ENCODE results near the gene GRM4.
"Not testable (repeated sequence)": the region's sequence is repeated elsewhere in the genome, so short reads cannot be mapped to it uniquely, and the experiment has no call there.

GRM4 gene

DNA sequence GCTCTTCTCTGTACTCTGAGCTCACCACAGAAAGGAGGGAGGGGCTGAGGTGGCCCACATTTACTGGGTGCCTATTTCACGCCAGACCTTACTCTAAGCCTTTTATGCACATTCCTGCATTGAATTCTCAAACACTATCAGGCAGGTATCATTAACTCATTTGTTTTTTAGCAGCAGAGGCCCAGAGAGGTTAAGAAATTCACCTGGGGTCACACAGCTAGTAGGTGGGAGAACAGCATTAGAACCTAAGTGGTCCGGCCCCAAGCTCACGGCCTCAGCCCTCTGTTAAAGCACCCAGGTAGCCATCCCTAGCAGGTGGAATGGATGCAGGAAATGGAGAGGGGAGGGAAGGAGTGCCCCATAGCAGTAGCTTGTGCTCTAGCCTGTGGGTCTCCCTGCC lies 84.5 kb downstream of the GRM4 start:
- DNase-seq (ENCODE audit: low spot score) = no peak

DNA sequence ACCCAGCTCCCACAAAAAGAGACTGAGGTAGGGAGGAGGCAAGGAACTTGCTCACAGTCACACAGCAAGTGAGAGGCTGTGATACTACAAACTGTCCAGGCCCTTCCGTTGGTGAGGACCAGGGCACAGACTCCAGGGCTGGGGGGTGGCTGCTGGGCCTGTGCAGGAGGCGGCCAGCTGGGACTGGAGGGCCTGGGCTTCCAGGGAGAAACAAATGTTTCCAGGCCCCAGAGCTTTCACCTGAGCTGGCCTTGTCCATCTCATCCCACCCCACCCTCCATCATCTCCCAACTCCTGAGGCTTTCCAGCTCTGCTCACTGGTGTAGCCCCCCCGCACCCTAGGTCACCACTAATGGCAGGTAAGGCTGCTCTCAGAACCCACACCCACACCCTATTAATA lies 86.0 kb downstream of the GRM4 start:
- DNase-seq (ENCODE audit: low spot score) = no peak

DNA sequence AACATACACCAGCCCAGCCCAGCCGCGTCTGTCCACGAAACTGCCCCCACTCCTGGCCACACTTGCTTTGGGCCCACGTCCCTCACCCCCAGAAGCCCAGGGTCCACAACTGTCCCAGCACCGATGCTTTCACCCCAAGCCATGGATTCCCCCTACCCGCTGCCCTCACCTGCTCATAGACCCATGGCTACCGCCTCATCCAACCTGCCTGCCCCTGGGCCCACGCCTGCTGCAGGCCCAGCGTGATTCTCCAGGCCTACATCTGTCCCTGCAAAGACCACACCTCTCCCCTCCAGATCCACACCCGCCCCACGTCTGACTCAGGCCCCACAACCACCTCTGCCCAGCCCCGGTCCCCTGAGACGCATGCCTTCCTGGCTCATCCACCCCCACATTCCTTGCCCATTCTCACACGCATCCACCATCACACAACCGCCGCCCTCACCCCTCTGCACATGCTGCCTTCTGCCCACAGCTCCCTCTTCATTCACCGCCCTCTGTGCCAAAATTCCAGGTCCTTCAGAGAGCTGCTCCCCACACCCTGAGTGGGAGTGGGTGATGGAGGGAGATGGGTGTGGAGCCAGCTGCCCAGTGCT lies 86.7 kb downstream of the GRM4 start:
- DNase-seq (ENCODE audit: low spot score) = peak; percentile 62

DNA sequence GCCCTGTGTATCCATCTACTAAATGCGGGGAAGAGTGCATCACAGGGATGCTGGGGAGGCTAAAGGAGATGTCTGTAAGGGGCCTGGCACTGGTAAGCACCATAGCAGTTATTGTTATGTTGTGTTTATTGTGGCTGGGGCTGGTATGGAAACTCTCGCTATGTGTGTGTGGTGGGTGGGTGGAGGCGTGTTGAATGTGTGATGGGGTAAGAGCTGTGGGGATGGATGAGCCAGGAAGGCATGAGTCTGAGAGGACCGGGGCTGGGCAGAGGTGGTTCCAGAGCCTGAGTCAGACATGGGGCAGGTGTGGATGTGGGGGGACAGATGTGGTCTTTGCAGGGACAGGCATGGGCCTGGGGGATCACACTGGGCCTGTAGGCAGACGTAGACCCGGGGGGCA lies 88.1 kb downstream of the GRM4 start:
- no peak for DNase-seq (ENCODE audit: low spot score)

DNA sequence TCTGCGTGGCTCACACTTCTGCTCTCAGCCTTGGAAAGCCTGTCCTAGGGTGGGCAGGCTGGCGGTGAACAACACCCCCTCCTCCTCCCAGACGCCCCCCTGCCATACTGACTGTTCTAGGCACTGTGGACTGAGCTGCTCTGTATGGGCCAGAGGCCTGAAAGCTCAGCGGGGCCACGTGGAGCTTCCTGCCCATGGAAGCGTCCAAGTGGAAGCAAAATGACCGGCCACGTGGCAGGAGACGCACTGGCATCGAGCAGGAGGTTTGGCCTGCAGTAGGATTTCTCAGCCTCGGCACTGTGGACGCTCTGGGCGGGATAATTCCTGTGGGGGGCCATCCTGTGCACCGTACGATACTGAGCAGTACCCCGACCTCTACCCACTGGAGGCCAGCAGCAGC lies 88.7 kb downstream of the GRM4 start:
- no peak for DNase-seq (ENCODE audit: low spot score)

DNA sequence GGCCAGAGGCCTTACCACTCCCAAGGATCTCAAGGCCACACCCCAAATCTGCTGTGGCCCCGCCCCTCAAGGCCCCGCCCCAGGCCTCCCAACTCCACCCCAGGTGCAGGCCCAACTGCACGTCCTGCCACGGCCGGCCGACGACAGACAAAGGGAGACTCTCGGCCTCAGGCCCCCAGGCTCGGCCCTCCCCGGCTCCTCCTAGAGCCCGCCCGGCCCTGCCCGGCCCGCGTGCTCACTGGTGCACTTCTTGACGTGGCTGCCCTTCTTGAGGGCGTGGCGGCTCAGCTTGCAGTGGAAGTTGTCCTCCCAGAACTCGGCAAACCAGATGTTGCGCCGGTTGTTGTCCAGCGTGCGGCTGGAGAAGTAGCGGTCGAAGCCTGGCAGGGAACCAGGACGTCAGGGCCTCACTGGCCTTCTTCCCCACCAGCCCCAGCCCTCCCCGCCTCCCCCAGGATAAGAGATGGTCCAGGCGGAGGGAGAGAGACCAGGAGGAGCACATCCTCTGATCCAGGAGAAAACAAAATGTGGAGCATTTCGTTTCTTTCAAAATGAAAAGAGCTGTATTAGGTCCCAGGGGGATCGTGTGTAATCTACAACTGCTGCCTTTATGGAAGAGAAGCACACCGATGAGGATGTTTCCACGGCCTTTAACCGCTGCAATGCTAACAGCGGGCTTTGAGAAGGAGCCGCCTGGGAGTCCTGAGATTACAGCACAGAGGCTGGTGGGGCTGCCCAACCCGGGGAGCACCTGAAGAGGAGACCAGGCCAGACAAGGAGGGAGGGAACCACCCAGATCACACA lies 89.4 kb downstream of the GRM4 start:
- peak; percentile 65 for DNase-seq (ENCODE audit: low spot score)

DNA sequence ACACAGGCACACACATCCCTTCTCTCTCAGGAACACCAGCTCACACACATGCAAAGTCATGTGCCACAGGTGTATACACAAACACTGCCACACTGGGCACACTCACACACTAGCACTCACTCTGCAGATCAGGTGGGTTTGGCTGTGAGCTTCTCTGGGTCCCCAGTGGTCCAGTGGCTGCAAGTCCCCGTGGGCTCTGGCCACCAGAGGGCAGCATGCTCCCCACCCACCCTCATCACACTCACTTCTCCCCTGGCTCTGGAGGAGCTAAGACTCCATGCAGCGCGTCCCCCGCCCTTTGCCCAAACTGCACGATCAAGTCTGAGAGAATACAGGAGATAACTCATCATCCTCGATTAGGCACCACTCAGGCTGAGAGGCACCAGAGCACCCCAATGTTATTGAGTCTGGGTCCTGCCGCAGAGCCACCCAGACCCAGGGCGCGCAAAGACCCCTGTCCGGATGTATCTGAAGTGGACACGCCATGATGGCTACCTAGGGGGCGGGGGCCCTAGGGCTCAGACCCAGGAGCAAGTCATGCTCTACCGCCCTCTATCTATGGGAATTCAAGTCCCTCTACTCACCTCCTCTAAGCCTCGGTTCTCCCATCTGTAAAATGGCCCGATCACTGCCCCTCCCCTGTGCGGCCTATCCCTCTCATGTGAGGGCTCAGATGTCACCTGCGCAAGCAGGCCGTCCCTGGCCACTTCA lies 90.5 kb downstream of the GRM4 start:
- peak; percentile 73 for DNase-seq (ENCODE audit: low spot score)

DNA sequence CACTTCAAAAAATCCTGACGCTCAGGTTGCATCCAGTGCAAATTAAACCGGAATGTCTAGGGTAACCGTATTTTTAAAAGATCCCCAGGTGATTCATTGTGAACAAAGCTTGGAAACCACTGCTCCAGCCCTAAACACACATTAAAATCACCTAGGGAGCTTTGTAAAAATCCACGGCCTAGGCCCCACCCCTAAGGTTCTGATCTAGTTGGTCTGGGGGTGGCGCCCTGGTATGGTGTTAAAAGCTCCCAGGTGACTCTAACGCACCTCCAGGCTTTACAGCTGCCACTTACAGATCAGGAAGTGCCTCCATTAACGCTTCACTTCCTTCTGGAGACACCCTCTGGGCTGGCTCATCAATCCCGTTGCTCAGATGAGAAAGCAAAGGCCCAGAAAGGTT lies 92.2 kb downstream of the GRM4 start:
- DNase-seq (ENCODE audit: low spot score) = no peak

DNA sequence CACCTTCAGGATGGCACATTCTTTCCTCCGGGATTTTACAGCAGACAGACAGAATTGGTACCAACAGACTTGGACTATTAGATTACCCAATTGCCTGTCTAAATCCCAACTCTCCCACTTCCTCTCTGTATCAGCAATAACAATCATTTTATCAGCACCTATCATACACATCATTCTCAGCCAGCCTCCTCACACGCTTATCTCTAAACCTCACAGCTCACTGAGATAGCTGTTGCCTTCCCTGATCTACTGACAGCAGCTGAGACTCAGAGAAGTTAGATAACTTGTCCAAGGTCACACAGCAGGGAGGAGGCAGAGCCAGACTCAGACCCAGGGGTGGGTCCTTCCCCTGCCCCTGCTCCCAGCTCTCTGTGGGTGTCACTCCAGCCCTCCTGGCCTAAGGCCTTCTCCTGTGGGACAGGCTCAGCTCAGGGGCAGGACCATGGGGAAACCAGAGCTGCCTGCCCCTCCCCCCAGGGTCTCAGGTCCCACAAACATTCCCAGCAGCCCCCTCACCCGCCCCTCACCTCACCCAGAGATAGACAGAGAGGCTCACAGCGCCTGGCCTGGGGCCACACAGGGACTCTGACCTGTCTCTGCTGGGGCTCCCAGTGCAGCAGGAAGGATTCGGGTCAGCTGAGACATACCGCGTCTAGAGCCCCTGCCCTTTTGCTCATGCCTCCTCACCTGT lies 92.8 kb downstream of the GRM4 start:
- DNase-seq (ENCODE audit: low spot score) = no peak

DNA sequence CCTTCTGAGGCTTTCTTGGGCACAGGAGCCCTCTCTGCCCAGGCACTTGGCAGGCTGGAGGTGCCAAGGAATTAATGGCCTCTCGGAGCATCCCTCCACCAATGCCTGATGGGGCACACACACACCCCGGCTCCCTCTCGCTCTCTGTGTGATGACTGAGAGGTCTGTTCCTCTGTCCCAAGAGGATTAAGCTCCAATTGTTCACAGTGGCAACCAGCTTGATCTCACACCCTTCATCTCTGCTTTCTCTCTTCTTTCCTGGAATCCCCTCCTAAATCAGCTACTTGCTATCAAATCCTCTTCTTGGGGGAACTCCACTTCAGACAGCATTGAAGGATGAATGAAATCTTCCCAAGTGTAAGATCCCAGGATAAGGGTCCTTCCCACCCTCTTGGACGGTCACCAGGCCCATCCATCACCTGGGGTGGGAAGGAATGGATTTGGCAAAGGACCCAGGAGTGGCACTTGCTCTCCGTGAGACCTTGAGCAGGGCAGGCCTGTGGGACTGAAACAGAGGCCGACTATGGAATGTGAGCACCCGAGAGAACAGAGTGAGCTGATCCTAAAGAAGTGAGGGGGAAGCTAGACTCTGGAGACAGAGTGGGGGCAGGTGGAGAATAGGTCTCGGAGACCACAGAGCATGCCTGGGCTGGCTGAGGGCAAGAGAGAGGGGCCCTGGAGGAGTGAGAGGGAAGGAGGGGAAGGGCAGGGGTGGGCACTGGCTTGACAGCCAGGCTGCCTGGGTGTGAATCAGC lies 93.6 kb downstream of the GRM4 start:
- DNase-seq (ENCODE audit: low spot score) = no peak

DNA sequence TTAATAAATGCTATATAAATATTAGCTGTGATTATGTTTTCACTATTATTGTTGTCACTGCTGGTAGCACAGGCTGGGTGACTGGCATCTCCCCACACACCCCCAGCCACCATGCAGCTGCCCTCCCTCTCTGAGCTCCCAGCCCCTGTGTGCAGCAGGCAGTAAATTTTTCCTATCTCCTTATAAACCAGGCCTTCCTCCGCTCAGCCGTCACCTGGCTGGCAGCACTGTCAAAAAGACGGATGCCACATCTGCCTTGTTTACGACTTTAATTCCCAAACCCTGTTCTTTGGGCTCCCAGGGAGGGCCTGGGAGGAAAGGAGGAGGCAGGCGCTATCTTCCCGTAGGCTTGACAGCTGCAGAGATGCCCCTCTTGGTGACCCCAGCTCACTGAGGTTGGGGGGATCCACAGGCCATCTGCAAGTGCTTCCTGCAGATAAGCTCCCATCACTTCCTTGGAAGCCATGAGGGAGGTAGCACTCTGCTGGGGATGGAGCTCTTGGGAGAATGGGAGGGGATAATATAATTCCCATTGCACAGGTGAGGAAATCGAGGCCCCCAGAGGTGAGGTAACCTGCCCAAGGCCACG lies 94.5 kb downstream of the GRM4 start:
- no peak for DNase-seq (ENCODE audit: low spot score)

DNA sequence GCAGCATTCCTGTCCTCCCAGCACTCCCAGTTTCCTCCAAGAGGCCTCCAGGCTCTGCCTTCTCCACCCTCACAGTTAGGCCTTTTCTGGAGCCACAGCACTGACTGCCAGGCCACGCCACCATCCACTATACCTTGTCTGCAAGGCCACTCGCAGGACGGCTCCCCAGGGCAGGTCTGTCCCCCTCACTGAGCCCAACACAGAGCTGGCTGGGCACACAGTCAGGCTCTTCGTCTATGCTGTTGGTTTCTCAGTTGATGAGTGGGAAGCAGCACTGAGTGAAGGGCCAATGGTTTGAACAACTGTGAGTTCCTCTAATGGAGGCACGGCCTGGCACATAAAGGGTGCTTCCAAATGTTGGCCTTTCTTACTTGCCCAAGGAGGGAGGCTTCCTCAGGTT lies 95.2 kb downstream of the GRM4 start:
- no peak for DNase-seq (ENCODE audit: low spot score)

DNA sequence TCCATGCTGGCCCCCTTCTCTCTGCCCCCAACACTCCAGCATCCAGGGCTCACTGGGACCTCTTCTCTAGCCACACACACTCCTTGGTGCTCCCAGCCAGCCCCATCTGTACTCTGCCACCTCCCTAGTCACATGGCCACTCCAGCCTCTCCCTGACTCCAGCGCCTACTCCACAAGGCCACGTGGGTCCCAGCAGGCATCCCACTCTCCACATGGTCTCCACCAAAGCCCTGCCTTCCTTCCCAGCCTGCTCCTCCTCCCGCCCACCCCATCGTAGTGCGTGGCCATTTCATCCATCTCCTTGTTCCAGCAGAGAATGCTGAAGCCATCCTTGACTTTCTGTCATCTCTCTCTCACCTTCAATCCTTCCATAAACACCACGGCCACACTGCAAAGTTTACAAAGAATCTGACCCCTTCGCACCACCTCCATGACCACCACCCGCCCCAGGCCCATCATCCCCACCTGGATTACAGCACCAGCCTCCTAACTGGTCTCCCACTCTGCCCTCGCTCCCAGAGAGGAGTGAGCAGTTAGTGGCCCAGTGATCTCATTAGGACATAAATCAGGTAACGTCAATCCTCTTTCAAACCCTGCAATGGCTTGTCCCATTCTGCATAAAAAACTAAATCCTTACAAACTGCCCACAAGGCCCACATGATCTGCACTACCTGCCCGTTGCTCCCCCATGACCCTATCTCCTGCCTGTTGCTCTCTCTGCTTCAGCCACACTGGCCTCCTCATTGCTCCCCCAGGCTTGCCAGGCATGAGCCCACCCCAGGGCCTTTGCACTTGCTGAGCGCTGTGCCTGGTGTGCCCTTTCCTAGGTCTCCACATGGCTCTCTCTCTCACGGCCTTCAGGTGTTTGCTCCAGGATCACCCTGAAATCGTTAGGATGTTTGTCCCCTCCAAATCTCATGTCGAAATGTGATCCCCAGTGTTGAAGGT lies 96.2 kb downstream of the GRM4 start:
- no peak for DNase-seq (ENCODE audit: low spot score)

DNA sequence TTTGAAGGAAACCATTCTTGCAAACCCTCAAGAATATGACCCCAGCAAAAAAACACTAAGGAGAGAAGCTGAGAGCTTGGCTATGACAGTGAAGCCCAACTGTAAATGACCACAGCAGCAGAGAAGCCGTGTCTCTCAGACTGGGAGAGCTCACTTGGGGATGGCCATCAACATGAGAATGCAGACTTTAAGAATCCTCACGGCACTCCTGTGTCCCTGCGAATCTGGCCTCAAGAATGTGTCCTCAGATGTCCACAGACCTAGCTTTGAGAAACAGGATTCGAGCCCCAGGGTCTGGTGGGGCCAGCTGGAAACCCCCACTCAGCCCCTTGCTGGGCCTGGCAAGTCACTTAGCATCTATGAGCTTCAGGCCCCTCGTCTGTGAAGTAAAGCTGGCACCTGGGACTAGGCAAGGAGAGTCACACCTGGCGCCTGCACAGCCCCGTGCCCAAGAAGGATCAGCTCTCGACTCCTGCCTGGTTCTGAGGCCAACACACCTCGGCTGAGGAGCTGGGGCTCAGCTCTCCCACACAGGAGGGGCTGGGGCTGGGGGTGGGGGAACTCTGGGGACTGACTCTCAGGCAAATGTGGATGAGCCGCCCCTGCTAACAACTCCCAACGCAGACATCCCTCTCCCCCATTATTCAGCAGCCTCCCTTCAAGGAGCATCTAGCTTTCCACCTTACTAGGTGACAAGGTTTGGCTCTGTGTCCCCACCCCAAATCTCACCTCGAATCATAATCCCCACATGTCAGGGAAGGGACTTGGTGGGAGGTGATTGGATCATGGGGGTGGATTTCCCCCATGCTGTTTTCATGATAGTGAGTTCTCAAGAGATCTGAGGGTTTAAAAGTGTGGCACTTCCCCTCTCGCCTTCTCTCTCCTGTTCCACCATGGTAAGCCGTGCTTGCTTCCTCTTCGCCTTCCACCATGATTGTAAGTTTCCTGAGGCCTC lies 97.7 kb downstream of the GRM4 start:
- DNase-seq (ENCODE audit: low spot score) = no peak

DNA sequence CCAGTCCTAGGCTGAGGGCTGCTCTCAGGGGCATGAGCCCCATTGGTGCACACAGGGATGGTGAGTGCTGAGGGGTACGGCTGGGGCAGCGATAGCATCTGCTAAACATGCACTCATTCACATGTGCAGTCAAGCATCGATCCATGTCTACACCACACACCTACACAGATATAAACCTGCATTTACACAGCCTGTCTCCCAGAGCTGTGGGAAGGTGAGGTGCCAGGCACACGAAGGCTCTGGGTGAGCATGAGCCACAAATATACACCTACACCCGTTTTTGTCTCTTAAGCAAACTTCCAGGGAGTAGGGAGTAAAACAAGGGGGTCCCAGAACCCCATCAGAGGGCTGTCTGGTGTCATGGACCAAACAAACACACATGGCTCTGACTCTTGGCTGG lies 99.3 kb downstream of the GRM4 start:
- no peak for DNase-seq (ENCODE audit: low spot score)

DNA sequence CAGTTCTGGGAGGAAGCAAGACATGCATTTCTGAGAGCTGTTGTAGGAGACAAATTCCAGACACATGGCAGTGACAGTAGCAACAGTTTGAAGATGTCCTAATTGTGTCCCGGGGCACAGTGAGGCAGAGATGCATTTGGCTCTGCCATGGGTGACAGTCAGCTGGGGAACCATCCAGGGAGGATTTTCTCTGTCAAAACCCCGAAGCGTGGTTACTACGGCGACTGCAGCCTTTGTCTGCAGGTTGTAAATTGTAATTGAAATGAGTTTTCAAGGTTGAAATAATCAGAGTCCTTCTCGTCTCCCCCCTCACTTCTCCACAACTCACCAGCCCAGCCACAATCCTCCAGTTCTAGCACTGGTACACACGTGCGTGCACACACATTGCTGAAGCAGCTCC lies 100.1 kb downstream of the GRM4 start:
- DNase-seq (ENCODE audit: low spot score) = no peak

DNA sequence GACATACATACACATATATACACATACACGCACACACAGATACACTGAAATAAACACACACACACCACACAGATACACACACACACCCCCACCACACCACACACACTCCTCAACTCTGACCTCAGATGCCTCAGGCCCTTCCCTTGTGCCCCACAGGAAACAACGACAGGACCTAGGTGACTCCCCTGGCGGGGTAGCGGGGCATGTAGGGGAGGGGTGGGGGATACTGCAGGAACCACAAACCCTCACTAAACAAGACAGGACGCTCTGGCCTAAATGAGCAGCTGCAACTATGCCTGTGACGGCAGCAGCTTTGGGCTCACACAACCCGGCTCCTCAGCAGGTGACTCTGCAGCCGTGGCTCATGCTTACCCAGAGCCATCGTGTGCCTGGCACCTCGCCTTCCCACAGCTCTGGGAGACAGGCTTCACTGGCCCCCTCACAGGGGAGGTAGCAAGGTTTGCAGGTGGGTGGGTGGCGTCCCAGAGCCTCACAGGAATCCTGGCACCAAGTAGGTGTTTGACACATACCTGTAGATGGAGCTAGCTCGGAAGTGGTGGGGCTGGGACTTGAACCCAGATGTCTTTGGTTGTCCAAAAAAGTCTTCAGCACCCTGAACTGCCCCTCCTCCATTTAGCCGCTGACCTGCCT lies 100.8 kb downstream of the GRM4 start:
- no peak for DNase-seq (ENCODE audit: low spot score)

DNA sequence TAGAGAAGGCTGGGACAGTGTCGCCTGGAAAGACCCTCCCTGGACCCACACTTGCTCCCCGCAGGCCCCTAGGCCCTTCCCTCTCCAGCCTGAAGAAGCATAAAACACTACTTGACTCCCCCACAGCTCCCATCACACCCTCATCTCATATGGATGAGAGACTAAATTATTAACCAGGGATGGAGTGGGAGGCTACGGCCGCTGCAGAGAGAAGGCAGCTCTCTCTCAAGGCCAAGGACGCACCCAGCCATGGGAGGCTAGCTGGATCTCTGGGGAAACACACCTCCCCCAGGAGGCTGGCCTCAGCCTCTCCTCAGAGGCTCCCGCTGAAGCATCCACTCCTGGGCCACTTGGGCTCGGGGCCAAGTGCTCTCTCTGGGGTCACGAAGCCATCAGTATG lies 102.5 kb downstream of the GRM4 start:
- DNase-seq (ENCODE audit: low spot score) = no peak

DNA sequence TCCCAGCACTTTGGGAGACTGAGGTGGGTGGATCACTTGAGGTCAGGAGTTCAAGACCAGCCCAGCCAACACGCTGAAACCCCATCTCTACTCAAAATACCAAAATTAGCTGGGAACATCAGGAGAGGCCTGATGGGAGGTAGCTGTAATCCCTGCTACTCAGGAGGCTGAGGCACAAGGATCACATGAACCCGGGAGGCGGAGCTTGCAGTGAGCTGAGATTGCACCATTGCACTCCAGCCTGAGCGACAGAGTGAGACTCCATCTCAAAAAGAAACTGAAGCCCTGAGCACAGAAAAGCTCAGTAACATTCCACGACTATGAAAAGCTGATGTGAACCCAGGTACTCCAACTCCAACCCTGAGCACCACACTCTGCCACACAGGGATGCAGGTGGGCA lies 103.9 kb downstream of the GRM4 start:
- DNase-seq (ENCODE audit: low spot score) = not testable (repeated sequence)

All from hepatic stellate cell (primary cell).